ENCODE measurements around the gene CBLN3. TPM values are rescaled to one million over a fixed set of nuclear protein-coding genes. Genes with fewer than 3 reads are reported as not detected.

CBLN3 gene
- total and polyA plus RNA-seq, 2 donors (not counting 1 experiment from before 2014, with no cell fraction given), result 2.7 to 5.3 TPM

- Histone ChIP-seq H4K20me1 (ENCODE audit: control insufficient read depth, extremely low read depth, insufficient read depth, low read length) (no peaks in the 10 kb centered on the region), H3K36me3 (ENCODE audit: control insufficient read depth, insufficient read depth, low read length) (no peaks in the 10 kb centered on the region), H3K27ac (ENCODE audit: insufficient read depth, low read length) (no peak overlapping the region), H3K9me3 (ENCODE audit: control insufficient read depth, insufficient read depth, low read depth, low read length) (no peaks in the 10 kb centered on the region), H2AFZ (ENCODE audit: low read length) (no peak overlapping the region), H3K4me3 (replicated peaks in 1 of 4; ENCODE audit: control extremely low read depth in 1 of 4, insufficient read depth in 1 of 4, low read depth in 3 of 4, low read length in 4 of 4) (no peak overlapping the region), H3K4me1 (ENCODE audit: control insufficient read depth, extremely low read depth, insufficient read depth, low read length) (no peaks in the 10 kb centered on the region), H3K79me2 (ENCODE audit: control insufficient read depth, insufficient read depth, low read length) (no peaks in the 10 kb centered on the region), H3K4me2 (ENCODE audit: extremely low read depth, insufficient read depth, low read length) (no peak overlapping the region), H3K27me3 (ENCODE audit: control insufficient read depth, insufficient read depth, low read length) (no peaks in the 10 kb centered on the region), H3K9ac (ENCODE audit: insufficient read depth, low read length) (no peak overlapping the region)
- no peak for TF ChIP-seq CTCF (conservative IDR thresholded peaks at IDR 0.05 in 1 of 2, IDR thresholded peaks at IDR 0.05 in 1 of 2; ENCODE audit: low read depth in 1 of 2, low read length in 2 of 2)
- no peak for TF ChIP-seq EZH2 (IDR thresholded peaks at IDR 0.05; ENCODE audit: low read length, missing control alignments)
- DNase-seq (ENCODE audit: low read depth in 2 of 2), result no peak
Observed at GRCh38 chr14:24465805-24466204, 36.3 kb upstream of the CBLN3 start.

GRCh38 chr14:24465368-24465767 lies 35.9 kb upstream of the CBLN3 start:
- Histone ChIP-seq H4K20me1 (ENCODE audit: control insufficient read depth, extremely low read depth, insufficient read depth, low read length) (no peaks in the 10 kb centered on the region), H3K9me3 (ENCODE audit: control insufficient read depth, insufficient read depth, low read depth, low read length) (no peaks in the 10 kb centered on the region), H3K4me1 (ENCODE audit: control insufficient read depth, extremely low read depth, insufficient read depth, low read length) (no peaks in the 10 kb centered on the region), H3K9ac (ENCODE audit: insufficient read depth, low read length) (no peak overlapping the region), H2AFZ (ENCODE audit: low read length) (no peak overlapping the region), H3K36me3 (ENCODE audit: control insufficient read depth, insufficient read depth, low read length) (no peaks in the 10 kb centered on the region), H3K27me3 (ENCODE audit: control insufficient read depth, insufficient read depth, low read length) (no peaks in the 10 kb centered on the region), H3K27ac (ENCODE audit: insufficient read depth, low read length) (no peak overlapping the region), H3K4me2 (ENCODE audit: extremely low read depth, insufficient read depth, low read length) (no peak overlapping the region), H3K4me3 (replicated peaks in 1 of 4; ENCODE audit: control extremely low read depth in 1 of 4, insufficient read depth in 1 of 4, low read depth in 3 of 4, low read length in 4 of 4) (no peak overlapping the region), H3K79me2 (ENCODE audit: control insufficient read depth, insufficient read depth, low read length) (no peaks in the 10 kb centered on the region)
- TF ChIP-seq CTCF (conservative IDR thresholded peaks at IDR 0.05 in 1 of 2, IDR thresholded peaks at IDR 0.05 in 1 of 2; ENCODE audit: low read depth in 1 of 2, low read length in 2 of 2), result no peak
- no peak for TF ChIP-seq EZH2 (IDR thresholded peaks at IDR 0.05; ENCODE audit: low read length, missing control alignments)
- no peak for DNase-seq (ENCODE audit: low read depth in 2 of 2)

GRCh38 chr14:24463884-24464785 lies 34.7 kb upstream of the CBLN3 start:
- Histone ChIP-seq H3K79me2 (ENCODE audit: control insufficient read depth, insufficient read depth, low read length) (no peaks in the 10 kb centered on the region), H4K20me1 (ENCODE audit: control insufficient read depth, extremely low read depth, insufficient read depth, low read length) (no peaks in the 10 kb centered on the region), H3K4me1 (ENCODE audit: control insufficient read depth, extremely low read depth, insufficient read depth, low read length) (no peaks in the 10 kb centered on the region), H3K36me3 (ENCODE audit: control insufficient read depth, insufficient read depth, low read length) (no peaks in the 10 kb centered on the region), H2AFZ (ENCODE audit: low read length) (no peak overlapping the region), H3K27ac (ENCODE audit: insufficient read depth, low read length) (no peak overlapping the region), H3K9me3 (ENCODE audit: control insufficient read depth, insufficient read depth, low read depth, low read length) (no peaks in the 10 kb centered on the region), H3K27me3 (ENCODE audit: control insufficient read depth, insufficient read depth, low read length) (no peaks in the 10 kb centered on the region), H3K4me3 (replicated peaks in 1 of 4; ENCODE audit: control extremely low read depth in 1 of 4, insufficient read depth in 1 of 4, low read depth in 3 of 4, low read length in 4 of 4) (no peak overlapping the region), H3K9ac (ENCODE audit: insufficient read depth, low read length) (no peak overlapping the region), H3K4me2 (ENCODE audit: extremely low read depth, insufficient read depth, low read length) (no peak overlapping the region)
- no peak for DNase-seq (ENCODE audit: low read depth in 2 of 2)
- no peak for TF ChIP-seq EZH2 (IDR thresholded peaks at IDR 0.05; ENCODE audit: low read length, missing control alignments)
- TF ChIP-seq CTCF (conservative IDR thresholded peaks at IDR 0.05 in 1 of 2, IDR thresholded peaks at IDR 0.05 in 1 of 2; ENCODE audit: low read depth in 1 of 2, low read length in 2 of 2), result no peak

Data from fibroblast of lung (primary cell).